HEK293T (cell line): ENCODE data around the gene EGFL8.

Source experiments
- CTCF ChIA-PET: fragments of 350-600 bp; formaldehyde crosslinking; extraction: SDS; loops from one replicate; lab custom pipeline; 2021; ENCODE audit warnings: antibody characterized with exemption, inconsistent platforms; lab: Yijun Ruan, JAX
- POLR2A ChIA-PET: fragments of 350-600 bp; formaldehyde crosslinking; extraction: SDS; loops from one replicate; lab custom pipeline; 2020; ENCODE audit warnings: antibody characterized with exemption, inconsistent platforms; lab: Yijun Ruan, JAX
- DNase-seq: peaks from one replicate; pipeline ENCODE4 v3.0.0; 2012; ENCODE audit warnings: mixed read lengths; ENCODE audit errors: extremely low spot score
- ARNT ChIP-seq: fragments of 450-650 bp; IDR thresholded peaks from 2 replicates; pipeline ENCODE4 v1.6.1; 2017; ENCODE audit warnings: mild to moderate bottlenecking
- BHLHE40 ChIP-seq: fragments of 450-650 bp; IDR thresholded peaks from 2 replicates; pipeline ENCODE4 v1.6.1; 2016; ENCODE audit warnings: mild to moderate bottlenecking, moderate library complexity, borderline replicate concordance
- CTBP1 ChIP-seq: fragments of 450-650 bp; IDR thresholded peaks from 2 replicates; pipeline ENCODE4 v1.6.1; 2016; ENCODE audit warnings: borderline replicate concordance
- ELF4 ChIP-seq: fragments of 450-650 bp; IDR thresholded peaks from 2 replicates; pipeline ENCODE4 v1.6.1; 2017; ENCODE audit warnings: antibody characterized with exemption
- FOXA1 ChIP-seq: fragments of 450-650 bp; IDR thresholded peaks from 2 replicates; pipeline ENCODE4 v1.6.1; 2016; ENCODE audit warnings: mild to moderate bottlenecking
- FOXK2 ChIP-seq: fragments of 450-650 bp; IDR thresholded peaks from 2 replicates; pipeline ENCODE4 v1.6.1; 2016; ENCODE audit warnings: mild to moderate bottlenecking
- FOXM1 ChIP-seq: fragments of 450-650 bp; IDR thresholded peaks from 2 replicates; pipeline ENCODE4 v1.6.1; 2017; ENCODE audit warnings: mild to moderate bottlenecking, borderline replicate concordance
- HDGF ChIP-seq: fragments of 450-650 bp; IDR thresholded peaks from 2 replicates; pipeline ENCODE4 v1.6.1; 2017; ENCODE audit warnings: antibody characterized with exemption, borderline replicate concordance
- L3MBTL2 ChIP-seq: fragments of 450-650 bp; conservative IDR thresholded peaks from 2 replicates; pipeline ENCODE4 v1.6.1; 2016; ENCODE audit warnings: mild to moderate bottlenecking
- LEF1 ChIP-seq: fragments of 450-650 bp; IDR thresholded peaks from 2 replicates; pipeline ENCODE4 v1.6.1; 2017; ENCODE audit warnings: mild to moderate bottlenecking, borderline replicate concordance
- NFRKB ChIP-seq: fragments of 450-650 bp; IDR thresholded peaks from 2 replicates; pipeline ENCODE4 v1.6.1; 2016; ENCODE audit warnings: mild to moderate bottlenecking, moderate library complexity
- PKNOX1 ChIP-seq: fragments of 450-650 bp; IDR thresholded peaks from 2 replicates; pipeline ENCODE4 v1.6.1; 2016
- SP1 ChIP-seq: fragments of 450-650 bp; IDR thresholded peaks from 2 replicates; pipeline ENCODE4 v1.6.1; 2017
- SUZ12 ChIP-seq: fragments of 450-650 bp; IDR thresholded peaks from 2 replicates; pipeline ENCODE4 v1.6.1; 2016; ENCODE audit warnings: mild to moderate bottlenecking
- TARDBP ChIP-seq: fragments of 450-650 bp; IDR thresholded peaks from 2 replicates; pipeline ENCODE4 v1.6.1; 2016
- ZNF384 ChIP-seq: fragments of 450-650 bp; IDR thresholded peaks from 2 replicates; pipeline ENCODE4 v1.6.1; 2016

EGFL8 gene

DNA sequence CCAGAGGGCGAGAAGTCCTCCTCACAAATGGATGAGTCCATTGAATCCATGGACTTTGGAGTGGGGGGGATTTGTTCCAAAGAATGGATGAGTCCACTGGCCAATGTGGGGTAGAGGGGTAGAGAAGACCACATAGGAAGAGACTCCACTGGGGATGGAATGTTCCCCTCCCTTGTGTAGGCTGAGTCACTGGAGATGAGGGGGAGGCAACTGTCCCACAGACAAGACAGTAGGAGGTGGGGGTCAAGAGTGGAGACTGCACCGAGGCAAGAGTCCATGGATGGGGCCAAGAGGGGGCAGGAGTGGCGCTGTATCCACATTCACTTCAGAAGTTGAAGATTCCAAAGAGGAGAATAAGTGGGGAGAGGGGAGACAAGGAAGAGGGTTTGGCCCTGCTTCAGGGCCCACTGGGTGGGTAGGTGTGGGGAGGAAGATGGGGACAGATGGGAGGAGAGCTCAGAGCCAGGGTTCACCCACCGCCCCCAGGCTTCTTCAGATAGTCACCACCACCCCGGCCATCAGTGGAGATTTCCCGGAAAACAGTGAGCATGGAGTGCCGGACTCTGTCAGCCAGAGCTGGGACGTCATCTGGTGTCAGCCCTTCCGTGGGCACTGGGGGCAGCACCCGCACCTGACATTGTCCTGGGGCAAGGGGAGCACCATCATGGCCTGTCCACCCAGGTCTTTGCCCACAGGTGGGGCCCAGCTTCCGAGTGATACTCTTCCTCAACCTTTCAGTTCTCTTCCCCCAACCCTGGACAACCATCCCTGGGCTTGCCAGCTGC is 4.6 kb downstream of the EGFL8 start:
- TF ChIP-seq PKNOX1 = no peak
- no peak for TF ChIP-seq L3MBTL2
- TF ChIP-seq ELF4 = no peak
- no peak for TF ChIP-seq FOXM1
- TF ChIP-seq NFRKB = no peak
- no peak for TF ChIP-seq FOXK2
- DNase-seq = no peak
- ChIA-PET POLR2A (interaction anchor here (0.6 to 2.0 kb wide), 3 partner anchors 8 to 64 kb away, joined by 3 to 10 read pairs (median 3); no protein-coding TSS in a partner anchor), CTCF (no interaction called here)

DNA sequence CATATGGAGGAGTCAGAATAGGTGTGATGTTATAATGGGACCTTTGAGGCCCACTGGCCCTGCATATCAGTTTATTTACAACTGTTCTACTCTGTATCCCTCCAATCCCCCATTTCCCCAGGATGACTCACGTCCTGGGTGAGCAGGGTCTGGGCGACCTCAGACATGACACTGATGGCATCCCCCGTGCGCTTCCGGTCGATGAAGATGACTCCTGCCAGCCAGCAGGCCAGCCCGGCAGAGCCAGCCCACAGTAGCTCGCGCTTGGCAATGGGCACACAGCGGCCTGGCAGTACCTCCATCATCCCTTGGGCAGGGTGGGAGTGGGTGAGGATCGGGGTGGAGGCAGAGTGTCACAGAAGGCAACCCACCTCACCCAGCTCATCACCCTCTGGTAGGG is 5.9 kb downstream of the EGFL8 start:
- CTCF ChIA-PET = no interaction called here
- no peak for DNase-seq
- TF ChIP-seq FOXA1 = no peak
- no peak for TF ChIP-seq SUZ12
- no peak for TF ChIP-seq FOXK2
- TF ChIP-seq TARDBP = no peak
- TF ChIP-seq CTBP1 = no peak
- TF ChIP-seq ZNF384 = no peak
- POLR2A ChIA-PET = no interaction called here

GRCh38 chr6:32171234-32171633 is 6.8 kb downstream of the EGFL8 start:
- no peak for TF ChIP-seq NFRKB
- TF ChIP-seq CTBP1 = no peak
- TF ChIP-seq ARNT = no peak
- no peak for TF ChIP-seq L3MBTL2
- TF ChIP-seq BHLHE40 = no peak
- no peak for TF ChIP-seq SUZ12
- TF ChIP-seq HDGF = no peak
- TF ChIP-seq LEF1 = no peak
- TF ChIP-seq FOXK2 = no peak
- CTCF ChIA-PET = no interaction called here
- no peak for DNase-seq
- POLR2A ChIA-PET = no interaction called here

DNA sequence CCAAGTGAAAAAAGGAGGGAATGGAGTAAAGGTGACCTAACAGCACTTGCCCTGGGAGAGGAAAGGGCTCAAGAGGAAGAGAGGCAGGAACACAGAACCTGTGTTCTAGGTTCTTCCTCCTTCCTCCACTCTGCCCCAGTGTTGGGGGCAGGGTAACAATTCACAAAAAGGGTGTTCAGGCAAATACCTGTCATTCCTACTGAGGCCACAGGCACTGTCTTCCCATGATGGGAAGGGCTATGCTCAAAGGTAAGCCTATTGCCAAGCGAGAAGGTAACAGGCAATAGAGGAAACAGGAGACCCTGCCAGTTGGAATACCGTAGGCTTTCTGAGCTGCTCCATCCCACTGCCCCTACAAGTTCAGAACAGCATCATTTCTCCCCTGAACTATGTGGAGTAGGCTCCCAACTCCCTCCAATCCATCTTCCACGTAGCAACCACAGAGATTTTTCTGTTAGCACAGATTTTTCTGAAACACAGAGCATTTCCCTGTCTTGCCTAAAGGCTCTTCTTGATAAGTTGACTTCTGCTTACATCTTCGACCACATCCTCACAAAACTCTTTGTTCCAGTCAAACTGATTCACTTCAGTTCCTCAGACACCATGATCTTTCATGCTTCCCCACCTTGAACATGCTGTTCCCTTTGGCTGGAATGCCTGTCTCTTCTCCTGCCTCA is 8.8 kb downstream of the EGFL8 start:
- POLR2A ChIA-PET = interaction anchor here (2.1 kb wide), 1 partner anchor 22 kb away, joined by 9 read pairs; no protein-coding TSS in a partner anchor
- CTCF ChIA-PET = no interaction called here
- TF ChIP-seq ZNF384 (no peak), PKNOX1 (no peak), ELF4 (no peak), ARNT (no peak), SP1 (no peak), FOXA1 (no peak), NFRKB (no peak), LEF1 (no peak), HDGF (no peak), BHLHE40 (no peak), FOXK2 (no peak), FOXM1 (no peak), CTBP1 (no peak), L3MBTL2 (no peak), SUZ12 (no peak), TARDBP (no peak)
- DNase-seq = no peak

DNA sequence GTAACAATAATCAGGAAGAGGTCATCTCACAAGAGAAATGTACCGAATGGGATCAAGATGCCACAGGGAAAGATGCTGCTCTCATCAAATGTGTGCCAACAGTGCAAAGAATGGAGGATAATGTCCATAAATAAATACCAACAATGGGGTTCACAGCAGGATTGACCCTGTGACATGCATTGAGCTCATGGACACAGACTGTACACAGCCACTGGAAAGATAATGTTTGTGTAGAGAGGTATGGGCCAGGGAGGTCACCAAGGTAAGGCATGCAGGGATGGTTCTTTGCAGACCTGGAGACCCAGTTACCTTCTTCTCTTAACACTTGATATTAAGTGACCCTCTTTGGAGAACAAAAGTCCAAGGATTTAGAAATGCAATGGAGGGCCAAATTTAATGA is 10.0 kb downstream of the EGFL8 start:
- CTCF ChIA-PET = no interaction called here

More for the DNA sequence above, 10.0 kb downstream of the EGFL8 start:
- no peak for DNase-seq
- no peak for TF ChIP-seq TARDBP
- TF ChIP-seq PKNOX1 = no peak
- TF ChIP-seq ZNF384 = no peak
- TF ChIP-seq CTBP1 = no peak
- TF ChIP-seq SUZ12 = no peak
- TF ChIP-seq FOXA1 = no peak
- TF ChIP-seq LEF1 = no peak
- no peak for TF ChIP-seq FOXK2
- no peak for TF ChIP-seq HDGF
- no peak for TF ChIP-seq ARNT
- no peak for TF ChIP-seq L3MBTL2
- no peak for TF ChIP-seq SP1
- POLR2A ChIA-PET = no interaction called here
